Measurements from ENCODE around the gene ARHGAP26. TPM values are rescaled to one million over a fixed set of nuclear protein-coding genes. Genes with fewer than 3 reads are reported as not detected.

Gene ARHGAP26
- total and polyA plus RNA-seq, 10 donors = 4.2 to 148 (median 55.5) TPM

DNA sequence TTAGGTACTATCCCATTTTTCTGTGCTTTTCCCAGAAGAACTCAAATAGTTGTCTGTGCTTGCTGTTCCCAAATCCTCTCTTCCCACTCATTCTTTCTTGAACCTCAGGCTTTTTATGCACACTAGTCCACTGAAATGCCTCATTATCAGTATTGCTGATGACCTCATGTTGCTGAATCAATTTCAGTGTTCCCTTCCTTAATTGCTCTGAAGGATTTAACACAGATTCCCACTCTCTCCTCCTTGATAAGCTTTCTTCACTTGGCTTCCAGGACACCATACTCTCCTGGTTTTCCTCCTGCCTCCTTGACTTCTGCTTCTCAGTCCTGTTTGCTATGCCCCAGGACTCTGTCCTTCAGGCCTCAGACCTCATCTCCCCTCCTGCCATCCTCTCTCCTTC lies 298.5 kb downstream of the ARHGAP26 start:
- H3K36me3 ChIP-seq = peaks cover 0 to 58% (median 3%) of the 10 kb centered on the region in 6 donors
- intact Hi-C loops (cut with DNase I; ENCODE audit: low total_unique reads) = no loop called here
- peaks cover 0 to 8% (median 3%) of the 10 kb centered on the region in 8 donors for H3K9me3 ChIP-seq
- TF ChIP-seq POLR2AphosphoS5 (IDR thresholded peaks at IDR 0.05) (no peak), POLR2A (IDR thresholded peaks at IDR 0.05) (no peak)
- TF ChIP-seq, protein P1, sequence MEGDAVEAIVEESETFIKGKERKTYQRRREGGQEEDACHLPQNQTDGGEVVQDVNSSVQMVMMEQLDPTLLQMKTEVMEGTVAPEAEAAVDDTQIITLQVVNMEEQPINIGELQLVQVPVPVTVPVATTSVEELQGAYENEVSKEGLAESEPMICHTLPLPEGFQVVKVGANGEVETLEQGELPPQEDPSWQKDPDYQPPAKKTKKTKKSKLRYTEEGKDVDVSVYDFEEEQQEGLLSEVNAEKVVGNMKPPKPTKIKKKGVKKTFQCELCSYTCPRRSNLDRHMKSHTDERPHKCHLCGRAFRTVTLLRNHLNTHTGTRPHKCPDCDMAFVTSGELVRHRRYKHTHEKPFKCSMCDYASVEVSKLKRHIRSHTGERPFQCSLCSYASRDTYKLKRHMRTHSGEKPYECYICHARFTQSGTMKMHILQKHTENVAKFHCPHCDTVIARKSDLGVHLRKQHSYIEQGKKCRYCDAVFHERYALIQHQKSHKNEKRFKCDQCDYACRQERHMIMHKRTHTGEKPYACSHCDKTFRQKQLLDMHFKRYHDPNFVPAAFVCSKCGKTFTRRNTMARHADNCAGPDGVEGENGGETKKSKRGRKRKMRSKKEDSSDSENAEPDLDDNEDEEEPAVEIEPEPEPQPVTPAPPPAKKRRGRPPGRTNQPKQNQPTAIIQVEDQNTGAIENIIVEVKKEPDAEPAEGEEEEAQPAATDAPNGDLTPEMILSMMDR (IDR thresholded peaks at IDR 0.05 in 8 of 11, conservative IDR thresholded peaks at IDR 0.05 in 3 of 11) = no peak
- peaks cover 7 to 43% (median 23%) of the 10 kb centered on the region in 6 donors for H3K4me1 ChIP-seq
- peak overlapping the region in 1 of 8 donors; percentile 1 for H3K27ac ChIP-seq
- no peak for DNase-seq
- H3K27me3 ChIP-seq (replicated peaks in 1 of 7) = no peaks in the 10 kb centered on the region
- no peak overlapping the region for H3K4me3 ChIP-seq

DNA sequence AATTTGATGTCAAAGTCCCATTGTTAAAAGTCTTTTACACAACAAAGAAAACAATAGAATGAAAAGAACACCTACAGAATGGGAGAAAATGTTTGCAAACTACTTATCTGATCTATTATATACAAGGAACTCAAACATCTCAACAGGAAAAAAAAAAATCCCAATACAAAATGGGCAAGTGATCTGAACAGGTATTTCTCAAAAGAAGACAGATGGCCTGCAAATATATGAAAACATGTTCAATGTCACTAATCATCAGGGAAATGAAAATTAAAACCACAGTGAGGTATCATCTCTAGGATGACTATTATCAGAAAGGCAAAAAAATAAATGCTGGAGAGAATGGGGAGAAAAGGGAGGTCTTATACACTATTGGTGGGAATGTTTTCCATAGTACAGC lies 301.8 kb downstream of the ARHGAP26 start:
- Histone ChIP-seq H3K27ac (no peak overlapping the region), H3K4me1 (peaks cover 0 to 11% (median 7%) of the 10 kb centered on the region in 6 donors), H3K27me3 (replicated peaks in 1 of 7) (no peaks in the 10 kb centered on the region), H3K36me3 (peaks cover 0 to 57% (median 3%) of the 10 kb centered on the region in 6 donors), H3K4me3 (no peak overlapping the region), H3K9me3 (peaks cover 0 to 8% (median 3%) of the 10 kb centered on the region in 8 donors)
- DNase-seq = no peak
- intact Hi-C loops (cut with DNase I; ENCODE audit: low total_unique reads) = no loop called here
- TF ChIP-seq POLR2AphosphoS5 (IDR thresholded peaks at IDR 0.05) = no peak
- TF ChIP-seq, protein P1 (IDR thresholded peaks at IDR 0.05 in 8 of 11, conservative IDR thresholded peaks at IDR 0.05 in 3 of 11) = no peak

DNA sequence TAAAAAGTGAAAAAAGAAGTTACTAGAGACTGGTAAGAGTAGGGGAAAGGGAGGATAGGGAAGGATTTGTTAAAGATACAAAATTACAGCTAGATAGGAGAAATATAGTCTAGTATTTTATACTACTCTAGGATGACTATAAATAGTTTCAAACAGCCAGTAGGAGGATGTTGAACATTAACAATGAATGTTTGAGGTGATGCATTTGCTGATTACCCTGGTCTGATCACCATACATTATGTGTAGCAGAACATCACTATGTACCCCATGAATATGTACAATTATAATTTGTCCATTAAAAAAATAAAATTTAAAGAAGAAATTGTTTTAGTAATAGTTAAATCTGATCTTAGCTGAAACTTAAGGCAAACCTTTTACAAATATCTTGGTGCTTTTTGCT lies 302.6 kb downstream of the ARHGAP26 start:
- peaks cover 0 to 8% (median 3%) of the 10 kb centered on the region in 8 donors for H3K9me3 ChIP-seq
- TF ChIP-seq, protein P1 (IDR thresholded peaks at IDR 0.05 in 8 of 11, conservative IDR thresholded peaks at IDR 0.05 in 3 of 11) = no peak
- TF ChIP-seq POLR2A (IDR thresholded peaks at IDR 0.05) (no peak), POLR2AphosphoS5 (IDR thresholded peaks at IDR 0.05) (no peak)
- no peak overlapping the region for H3K4me3 ChIP-seq
- peaks cover 0 to 2% (median 0%) of the 10 kb centered on the region in 6 donors for H3K4me1 ChIP-seq
- H3K27me3 ChIP-seq (replicated peaks in 1 of 7) = no peaks in the 10 kb centered on the region
- intact Hi-C loops (cut with DNase I; ENCODE audit: low total_unique reads) = no loop called here
- DNase-seq = no peak
- H3K27ac ChIP-seq = no peak overlapping the region
- peaks cover 0 to 62% (median 3%) of the 10 kb centered on the region in 6 donors for H3K36me3 ChIP-seq

DNA sequence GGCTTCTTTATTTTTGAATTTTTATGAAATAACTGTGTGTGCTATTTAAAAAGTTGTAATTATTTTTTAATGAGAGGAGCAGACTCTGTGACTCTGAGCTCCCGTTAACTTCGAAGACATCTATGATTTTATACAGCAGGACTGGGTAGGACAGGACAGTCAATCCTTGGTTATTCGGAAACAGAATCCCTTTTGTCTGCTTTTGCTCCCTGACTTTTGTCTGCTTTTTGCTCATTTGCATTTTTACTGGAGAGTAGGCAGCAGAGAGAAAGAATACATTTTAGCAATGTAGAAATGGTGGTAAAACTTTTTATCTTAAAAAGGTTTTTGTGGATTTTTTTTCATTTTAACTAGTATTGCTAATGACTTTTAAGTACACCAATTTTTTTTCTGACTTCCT lies 303.6 kb downstream of the ARHGAP26 start:
- H3K36me3 ChIP-seq = peaks cover 0 to 52% (median under 1%) of the 10 kb centered on the region in 6 donors
- H3K9me3 ChIP-seq = peaks cover 0 to 8% (median 3%) of the 10 kb centered on the region in 8 donors
- H3K27ac ChIP-seq = no peak overlapping the region
- H3K4me3 ChIP-seq = no peak overlapping the region
- no peaks in the 10 kb centered on the region for H3K27me3 ChIP-seq (replicated peaks in 1 of 7)
- TF ChIP-seq, protein P1 (IDR thresholded peaks at IDR 0.05 in 8 of 11, conservative IDR thresholded peaks at IDR 0.05 in 3 of 11) = no peak
- TF ChIP-seq POLR2A (IDR thresholded peaks at IDR 0.05) (no peak), POLR2AphosphoS5 (IDR thresholded peaks at IDR 0.05) (no peak)
- H3K4me1 ChIP-seq = no peaks in the 10 kb centered on the region
- intact Hi-C loops (cut with DNase I; ENCODE audit: low total_unique reads) = no loop called here
- no peak for DNase-seq
- WGBS, 5 donors = 93 to 98% (median 95%) methylated on average over 3 of the region's 3 CpGs
